ENCODE data around the gene MVD.
"Not testable (repeated sequence)": the region's sequence is repeated elsewhere in the genome, so short reads cannot be mapped to it uniquely, and the experiment has no call there.

The MVD gene

DNA sequence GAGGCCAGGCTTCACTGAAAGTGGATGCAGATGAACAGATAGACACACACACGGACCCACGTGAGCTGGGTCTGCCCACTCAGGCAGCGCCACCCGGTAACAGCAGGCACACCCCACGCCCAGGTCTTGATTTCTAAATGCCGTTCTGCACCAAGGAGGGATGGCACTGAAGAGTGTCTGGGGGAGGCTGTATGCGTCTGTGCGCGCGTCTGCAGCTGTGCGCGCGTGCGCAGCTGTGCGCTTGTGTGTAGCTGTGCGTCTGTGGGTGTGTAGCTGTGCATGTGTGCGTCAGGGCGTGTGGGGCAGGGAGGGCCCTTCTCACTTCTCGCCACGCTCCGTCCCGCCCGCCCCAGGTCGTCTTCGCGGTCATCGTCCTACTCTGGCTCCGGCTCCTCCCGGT is 40.0 kb downstream of the MVD start:
- no peak for DNase-seq

DNA sequence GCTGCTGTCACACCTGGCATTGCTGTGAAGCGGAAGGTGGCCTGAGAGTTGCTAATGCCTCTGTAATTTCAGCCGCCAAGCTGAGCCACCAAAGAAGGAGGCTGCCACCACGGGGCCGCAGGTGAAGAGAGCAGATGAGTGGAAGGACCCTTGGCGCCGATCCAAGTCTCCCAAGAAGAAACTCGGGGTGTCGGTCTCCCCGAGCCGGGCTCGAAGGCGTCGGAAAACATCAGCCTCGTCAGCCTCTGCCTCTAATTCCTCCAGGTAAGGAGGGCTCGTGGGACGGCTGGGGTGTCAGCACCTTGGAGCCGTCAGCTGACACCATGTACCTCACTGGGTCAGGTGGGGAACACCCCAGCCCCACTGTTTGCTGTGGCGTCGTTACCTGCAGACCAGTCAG is 40.8 kb downstream of the MVD start:
- no peak for DNase-seq

DNA sequence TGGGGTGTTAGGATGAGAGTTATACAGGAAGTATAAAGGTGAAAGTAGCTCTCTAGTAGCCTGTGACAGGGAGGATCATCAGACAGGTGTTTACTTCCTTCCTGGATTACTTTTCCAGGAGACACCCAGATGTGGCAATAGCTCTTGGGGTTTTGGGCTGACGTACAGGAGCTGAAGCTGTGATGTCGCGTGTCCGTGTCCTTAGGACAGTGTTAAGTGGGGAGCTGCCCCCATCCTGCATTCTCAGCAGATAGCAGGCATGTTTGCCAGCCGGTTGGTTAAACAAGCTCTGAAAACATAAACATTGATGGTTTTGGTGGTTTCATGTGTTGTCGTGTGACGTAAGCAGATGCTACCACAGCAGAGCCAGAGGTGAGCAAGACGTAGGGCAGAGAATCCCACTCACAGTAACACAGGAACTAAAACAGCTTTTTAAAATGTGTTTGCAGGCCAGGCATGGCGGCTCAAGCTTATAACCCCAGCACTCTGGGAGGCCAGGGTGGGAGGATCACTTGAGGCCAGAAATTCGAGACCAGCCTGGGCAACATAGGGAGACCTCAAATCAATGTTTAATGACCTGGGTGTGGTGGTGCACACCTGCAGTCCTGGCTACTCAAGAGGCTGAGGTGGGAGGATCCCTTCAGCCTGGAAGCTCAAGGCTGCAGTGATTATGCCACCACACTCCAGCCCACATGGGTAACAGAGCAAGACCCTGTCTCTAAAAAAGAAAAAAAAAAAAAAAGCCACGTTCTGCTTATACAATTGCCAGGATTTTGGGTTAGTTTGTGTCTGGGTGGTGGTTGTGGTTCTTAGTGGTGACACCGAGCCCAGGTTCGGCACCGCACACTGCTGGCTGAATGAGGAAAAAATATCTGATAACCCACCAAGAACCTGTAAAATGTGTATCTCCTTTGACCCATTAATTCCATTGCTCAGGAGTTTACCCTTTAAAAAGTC is 42.8 kb downstream of the MVD start:
- DNase-seq, result no peak

DNA sequence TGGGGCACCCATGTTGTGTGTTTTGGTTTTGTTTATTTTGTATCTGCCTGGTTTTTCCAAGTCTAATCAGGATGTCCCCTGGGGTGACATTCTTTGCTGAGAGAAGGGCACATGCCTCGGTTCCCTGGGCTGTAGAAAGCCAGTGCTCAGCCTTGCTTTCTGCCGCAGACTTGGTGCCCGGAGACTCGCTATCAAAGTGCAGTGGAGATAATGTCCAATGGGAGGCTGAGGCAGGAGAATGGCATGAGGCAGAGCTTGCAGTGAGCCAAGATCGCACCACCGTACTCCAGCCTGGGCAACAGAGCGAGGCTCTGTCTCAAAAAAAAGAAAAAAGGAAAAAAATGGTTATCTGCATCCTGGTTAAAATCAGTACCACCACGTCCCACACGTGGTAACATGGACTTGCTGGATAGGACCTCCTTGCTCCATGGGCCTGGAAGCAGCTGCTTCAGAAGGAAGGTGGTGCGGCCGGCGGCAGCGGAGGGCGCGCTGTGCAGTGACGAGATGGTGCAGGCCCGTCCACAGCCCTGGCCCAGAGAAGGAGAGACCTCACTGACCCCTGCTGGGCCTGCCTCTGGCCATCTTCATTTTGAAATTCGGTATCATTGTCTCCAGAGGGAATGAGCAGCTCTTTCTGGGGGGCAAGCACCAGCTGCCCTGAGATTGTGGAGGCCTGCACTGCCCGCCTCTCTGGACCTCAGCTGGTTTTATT is 43.8 kb downstream of the MVD start:
- DNase-seq, result no peak

DNA sequence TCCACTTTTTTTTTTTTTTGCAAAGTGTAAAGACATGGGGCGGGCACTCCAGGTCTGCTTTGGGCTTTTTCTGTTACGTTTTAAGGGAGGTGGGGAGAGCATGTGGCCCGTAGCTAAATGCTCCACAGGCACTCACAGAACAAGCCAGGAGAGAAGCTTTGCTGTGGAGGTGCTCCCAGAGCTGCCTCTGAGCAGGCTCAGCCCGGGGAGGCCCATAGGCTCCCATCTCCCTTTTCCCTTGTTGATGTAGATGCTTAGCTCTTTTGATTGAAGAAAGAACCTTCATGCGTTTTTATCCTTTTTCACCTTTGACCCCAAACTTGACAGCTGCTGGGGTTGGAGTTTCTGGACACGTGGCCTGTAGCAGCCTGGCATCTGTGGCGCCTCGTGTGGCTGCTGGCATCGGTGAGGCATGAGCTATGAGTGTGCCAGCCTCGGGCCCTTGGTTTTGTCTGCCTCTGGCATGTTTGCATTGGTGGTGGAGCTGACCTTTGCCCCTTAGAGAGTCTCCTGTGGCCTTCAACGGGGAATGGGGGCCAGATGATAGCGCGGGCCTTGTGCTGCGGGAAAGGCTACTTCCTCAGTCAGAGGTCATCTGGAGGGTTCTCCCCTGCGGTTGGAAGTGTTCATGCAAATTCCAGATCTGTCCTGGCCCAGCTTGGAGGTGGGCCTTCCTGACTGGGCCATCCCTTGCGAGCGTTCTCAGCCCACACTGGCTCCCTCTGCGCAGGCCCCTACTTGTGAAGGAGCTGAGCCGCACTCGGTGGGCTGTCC is 44.5 kb downstream of the MVD start:
- no peak for DNase-seq

DNA sequence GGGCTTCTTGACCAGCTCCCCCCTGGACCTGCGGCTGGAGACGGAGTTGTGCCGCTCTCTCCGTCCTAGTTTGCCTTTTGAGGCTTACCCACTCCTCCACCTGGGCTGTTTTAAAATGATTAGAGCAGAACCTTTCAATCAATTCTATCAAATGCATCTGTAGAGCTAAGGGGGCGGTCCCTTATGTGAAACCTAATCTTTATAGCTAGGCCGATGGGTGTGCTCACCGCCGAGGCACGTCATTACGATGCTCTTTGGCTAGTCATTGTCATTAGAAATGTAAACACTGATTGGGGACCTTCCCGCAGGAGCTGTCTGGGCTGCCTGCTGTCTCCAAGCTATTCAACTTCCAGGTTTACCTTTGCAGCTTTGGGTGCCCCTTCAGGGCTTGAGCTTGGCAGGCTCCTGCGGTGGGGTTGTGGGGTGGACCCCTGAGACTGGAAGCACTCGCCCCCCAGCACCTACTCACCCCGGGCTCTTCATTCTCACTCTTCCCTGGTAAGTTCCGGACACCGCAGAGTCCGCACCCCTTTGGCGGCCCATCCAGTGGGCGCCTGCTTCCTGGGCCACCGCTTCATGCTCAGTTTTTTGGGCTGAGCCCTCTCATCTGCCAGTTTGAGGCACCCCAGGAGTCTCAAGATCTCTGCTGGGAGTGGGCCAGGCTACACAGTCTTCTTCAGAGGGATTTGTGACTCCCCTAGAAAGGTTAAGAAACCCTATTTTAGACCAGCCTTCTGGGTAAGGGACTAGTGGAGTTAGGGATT is 45.4 kb downstream of the MVD start:
- DNase-seq, result no peak

DNA sequence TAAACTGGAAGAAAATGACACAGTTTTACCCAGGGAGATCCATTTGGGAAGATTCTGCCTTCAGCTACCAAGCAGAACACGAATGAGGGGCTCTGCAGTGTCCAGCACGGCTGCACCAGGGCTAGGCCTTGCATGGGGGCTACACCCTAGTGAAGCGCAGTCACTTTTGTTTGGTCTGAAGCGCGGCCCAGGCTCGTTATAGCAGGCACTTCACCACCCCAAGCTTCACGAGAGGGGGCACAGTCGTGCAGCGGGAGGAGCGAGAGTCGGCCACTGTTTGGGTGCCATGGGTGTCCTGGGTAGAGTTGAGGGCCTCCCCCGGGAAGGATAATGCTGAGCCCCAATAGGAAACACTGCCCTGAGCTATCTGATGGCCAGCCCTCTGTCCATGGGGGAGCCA is 46.2 kb downstream of the MVD start:
- no peak for DNase-seq

DNA sequence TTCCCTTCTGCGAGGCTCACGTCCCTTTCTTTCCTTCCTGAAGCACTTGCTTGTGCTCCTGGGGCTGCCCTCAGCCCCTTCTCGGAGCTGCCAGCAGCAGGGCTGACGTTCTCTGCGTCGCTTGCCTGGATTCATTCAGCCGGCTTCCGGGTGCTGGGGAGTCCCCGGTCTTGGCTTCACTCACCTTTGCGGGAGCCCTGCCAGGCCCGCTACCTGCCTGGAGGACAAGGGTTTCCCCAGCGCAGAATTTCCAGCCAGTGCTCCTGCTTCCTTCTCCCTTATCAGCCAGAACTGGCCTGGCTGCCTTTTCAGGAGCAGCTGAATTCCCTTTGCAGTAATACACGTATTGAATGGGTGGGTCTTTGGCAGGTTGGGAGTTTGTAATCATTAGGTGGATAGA is 46.6 kb downstream of the MVD start:
- no peak for DNase-seq

DNA sequence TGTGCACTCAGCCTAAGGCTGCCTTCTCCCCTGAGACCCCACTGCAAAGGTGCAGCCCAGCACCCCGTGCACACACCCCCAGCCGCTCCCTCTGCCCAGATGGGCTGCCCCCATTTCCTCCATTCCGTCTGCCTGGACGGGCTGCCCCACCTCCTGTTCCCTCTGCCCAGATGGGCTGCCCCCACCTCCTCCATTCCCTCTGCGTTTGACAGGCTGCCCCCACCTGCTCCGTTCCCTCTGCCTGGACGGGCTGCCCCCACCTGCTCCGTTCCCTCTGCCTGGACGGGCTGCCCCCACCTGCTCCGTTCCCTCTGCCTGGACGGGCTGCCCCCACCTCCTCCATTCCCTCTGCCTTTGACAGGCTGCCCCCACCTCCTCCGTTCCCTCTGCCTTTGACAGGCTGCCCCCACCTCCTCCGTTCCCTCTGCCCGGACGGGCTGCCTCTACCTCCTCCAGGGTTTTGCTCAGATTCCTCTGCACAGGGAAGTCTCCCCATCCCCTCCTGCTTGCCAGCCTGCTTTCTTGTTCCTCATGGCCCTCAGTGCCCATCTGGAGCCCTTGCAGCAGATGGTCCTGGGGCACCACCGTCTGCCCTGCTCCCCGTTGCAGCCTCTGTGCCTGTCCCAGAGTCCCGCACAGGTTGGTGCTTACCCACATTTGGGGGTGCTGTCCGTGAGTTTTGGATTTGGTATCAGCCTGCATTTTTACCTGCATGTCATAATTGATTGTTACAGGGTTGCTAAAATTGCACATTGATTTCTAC is 47.9 kb downstream of the MVD start:
- no peak for DNase-seq

DNA sequence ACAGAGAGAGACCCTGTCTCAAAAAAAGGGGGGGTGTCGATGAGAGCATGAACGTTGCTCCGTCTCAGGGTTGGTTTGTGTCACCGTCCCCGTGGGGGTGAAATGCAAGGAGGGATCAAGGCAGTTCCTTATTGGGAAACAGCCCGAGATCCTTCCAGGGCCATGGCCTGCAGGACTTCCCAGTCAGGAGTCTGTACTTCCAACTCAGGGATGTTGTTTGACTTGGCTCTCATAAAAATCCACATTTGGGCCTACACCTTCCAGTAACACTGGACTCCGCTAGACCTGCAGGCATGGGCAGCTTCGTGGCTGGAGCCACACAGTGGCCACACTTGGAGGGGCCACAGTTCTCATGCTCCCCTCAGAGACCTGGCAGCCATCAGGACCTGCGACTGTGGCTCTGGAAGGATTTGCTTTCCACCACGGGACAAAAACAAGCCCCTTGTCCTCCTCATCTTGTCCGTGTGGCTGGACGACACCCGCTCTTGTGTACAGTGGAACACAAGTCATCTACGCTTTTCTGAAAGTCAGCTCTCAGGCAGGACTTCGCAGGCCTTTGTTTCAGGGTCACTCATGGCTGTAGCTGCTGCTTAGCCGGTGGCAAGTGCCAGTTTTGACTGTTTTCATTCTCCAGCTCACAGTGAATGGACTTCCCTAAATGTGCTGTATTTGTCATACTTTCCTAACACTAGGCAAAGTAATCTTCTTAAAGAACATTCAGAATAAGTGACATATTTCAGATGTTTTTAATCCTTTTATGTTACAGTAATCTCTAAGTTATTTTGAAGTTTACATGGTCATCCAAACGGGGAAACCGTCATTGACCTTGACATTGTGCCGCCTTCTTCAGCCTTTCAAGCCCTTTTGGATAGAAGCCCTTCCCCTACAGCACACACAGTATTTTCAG is 48.7 kb downstream of the MVD start:
- no peak for DNase-seq

DNA sequence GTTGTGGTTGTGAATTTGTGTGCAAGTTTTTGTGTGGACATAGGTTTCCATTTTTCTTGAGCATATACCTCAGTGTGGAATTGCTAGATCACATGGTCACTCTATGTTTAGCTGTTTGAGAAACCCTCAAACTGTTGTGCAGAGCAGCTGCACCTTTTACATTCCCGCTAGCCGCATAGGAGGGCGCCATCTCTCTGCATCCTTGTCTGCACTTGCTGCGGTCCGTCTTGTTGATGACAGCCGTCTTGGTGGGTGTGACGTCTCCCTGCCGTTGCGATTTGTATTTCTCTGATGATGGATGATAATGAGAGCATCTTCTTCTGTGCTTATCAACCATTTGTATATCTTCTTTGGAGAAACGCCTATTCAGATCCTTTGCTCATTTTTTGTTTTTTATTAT is 49.6 kb downstream of the MVD start:
- DNase-seq, result no peak

DNA sequence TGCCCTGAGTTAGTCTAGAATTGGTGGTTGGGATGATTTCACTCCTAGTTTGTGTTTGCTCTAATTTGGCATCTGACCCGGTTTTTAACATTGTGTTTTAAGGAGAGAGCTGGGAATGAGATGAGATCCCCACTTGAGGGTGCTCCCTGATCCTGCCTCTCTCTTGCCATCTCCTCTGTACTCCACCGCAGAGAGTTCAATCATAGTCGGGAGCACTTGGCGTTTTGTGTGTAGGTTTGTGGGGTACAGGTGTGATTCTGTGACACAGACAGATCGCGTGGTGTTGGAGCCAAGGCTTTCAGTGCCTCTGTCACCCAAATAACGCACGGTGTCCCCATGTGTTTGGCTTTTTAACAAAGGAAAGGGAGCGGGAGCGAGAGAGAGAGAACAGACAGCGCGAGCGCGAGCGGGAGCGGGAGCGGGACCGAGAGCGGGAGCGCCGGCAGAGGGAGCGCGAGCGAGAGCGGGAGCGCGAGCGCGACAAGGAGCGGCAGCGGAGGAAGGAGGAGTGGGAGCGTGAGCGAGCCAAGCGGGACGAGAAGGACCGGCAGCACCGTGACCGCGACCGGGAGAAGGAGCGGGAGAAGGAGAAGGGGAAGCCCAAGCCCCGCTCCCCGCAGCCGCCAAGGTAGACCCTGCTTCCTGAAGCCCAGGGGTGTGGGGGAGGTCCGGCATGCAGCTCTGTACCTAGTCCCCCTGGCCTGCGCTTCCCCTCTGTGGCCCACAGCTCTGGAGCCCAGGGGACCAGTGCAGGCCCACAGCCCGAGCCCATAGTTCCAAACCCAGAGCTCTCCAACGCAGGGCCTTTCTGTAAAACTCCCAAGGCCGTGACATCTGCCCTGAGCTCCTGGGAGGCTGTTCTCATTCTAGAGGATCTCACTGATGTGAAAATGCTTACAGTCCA is 51.7 kb downstream of the MVD start:
- DNase-seq, result no peak

DNA sequence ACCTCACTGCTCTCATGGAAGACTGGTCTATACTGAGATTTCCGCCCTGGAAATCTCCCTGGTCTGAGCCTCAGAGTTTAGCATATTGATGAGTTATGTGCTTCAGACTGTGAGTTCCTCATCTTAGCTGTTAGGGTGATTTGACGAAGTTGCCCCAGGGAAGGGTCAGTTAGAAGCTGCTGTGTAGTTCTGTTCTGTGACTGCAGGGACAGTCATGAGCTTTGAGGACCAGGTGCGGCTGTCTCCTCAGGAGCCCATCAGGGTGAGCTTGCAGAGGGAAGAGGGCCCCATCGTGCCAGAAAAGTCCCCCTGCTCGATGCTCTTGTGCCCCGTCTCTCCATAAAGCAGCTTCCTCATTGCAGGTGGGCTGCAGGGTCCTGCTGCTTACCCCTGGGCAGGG is 52.8 kb downstream of the MVD start:
- DNase-seq, result no peak

DNA sequence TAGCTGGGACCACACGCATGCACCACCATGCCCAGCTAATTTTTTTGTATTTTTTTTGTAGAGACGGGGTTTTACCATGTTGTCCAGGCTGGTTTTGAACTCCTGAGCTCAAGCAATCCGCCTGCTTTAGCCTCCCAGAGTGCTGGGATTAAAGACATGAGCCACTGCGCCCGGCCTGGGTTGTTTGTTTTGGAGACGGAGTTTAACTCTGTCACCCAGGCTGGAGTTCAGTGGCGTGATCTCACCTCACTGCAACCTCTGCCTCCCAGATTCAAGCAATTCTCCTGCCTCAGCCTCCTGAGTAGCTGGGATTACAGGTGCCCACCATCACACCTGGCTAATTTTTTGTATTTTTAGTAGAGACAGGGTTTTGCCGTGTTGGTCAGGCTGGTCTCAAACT is 53.5 kb downstream of the MVD start:
- DNase-seq, result not testable (repeated sequence)

DNA sequence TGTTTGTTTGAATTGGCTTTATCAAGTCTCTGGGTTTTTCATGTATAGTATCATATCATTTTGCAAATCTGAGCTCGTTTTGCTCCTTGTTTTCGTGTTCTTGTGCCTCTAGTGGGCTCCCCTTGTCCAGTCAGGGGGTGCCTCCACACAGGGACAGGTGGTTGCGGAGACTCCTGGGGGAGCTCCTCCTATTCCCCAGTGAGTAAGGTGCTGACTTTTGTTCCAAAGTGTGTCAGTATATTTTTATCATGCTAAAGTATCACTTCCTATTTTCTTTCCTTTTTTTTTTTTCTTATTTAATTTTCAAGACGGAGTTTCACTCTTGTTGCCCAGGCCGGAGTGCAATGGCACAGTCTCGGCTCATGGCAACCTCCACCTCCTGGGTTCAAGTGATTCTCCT is 54.8 kb downstream of the MVD start:
- no peak for DNase-seq

DNA sequence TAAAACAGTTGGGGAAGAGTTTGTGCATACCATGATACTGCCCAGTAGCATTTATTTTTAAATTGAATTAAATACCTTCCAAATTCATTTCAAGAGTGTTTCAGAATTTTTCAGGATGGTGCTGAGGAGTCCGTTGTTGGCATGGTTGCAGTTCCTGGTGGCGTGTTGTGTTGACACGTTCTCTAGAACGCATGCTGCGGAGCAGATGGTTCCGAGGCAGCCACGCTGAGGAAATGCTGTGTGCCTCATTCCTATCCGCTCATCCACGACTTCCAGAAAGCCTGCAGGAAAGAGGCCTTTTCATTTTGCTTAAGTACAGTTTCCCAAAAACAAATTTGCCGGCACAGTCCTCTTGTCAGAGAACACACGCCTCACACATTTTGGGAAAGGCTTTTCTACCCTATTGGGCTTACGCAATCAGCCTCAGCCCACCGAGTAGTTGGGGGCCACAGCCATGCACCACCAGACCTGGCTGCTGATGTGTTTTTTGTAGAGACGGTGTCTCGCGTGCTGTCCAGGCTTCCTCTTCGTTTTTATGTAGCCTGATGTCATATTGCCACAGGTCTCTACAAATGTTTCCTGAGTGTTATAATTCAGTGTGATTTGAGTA is 56.6 kb downstream of the MVD start:
- DNase-seq, result no peak

DNA sequence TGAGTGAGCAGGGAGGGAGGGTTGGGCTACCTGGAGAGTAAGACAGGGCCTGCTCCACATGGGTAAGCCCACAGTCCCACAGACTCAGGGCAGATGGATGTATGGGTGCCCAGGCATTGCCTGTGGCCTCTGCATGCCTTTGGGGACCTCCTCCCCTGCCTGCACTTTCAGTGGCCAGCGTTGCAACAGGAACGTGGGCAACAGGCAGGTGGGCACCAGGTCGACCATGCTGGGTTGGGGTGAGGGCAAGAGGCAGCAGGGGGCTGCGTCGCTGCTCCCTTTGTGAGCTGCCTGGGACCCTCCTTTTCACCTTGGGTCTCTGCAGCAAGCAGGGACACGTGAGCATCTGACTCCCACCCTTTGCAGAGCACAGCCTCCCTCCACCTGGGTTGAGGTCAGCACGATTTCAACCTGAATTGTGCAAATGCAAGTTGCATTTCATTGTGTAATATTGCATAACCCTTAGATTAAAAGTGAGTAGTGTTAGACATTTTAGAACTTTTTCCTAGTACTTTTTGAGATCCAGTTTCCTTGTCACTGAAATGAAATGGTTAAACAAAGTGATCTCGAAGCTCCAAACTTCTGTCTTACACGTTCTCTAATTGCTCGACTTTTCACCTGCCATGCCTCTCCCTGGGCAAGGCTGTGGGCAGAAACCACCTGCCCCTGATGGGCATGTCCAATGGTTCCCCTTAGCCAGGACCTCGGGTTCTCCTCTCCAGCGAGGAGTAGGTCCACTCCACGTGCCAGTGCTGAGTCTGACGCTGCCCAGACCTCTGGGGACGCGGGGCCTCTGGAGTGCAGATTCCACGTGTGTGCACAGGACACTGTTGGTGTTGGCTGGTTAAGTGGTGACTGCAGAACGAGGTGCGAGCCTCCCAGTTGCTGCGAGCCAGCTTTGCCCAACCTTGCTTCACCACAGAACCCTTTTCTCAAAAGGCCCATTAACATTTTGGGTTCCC is 57.4 kb downstream of the MVD start:
- DNase-seq, result no peak

DNA sequence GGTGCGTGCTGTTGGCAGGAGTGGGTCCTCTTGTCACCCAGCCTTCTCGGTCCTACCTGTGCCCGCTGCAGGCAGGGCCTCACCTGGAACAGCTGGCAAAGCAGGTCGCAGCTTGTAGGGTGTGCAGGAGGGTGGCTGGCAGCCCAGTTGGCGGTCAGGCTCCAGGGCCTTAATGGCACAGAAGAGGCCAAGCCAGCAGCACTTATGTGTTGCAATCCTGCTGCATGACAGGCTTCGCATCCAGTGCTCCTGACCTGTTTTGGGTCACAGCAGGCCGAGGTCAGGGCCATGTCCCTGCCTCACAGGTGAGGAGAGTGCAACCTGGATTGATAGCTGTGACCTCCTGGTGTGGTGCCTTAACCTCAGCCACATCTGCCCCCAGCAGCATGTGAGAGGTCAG is 60.8 kb downstream of the MVD start:
- DNase-seq, result no peak
